T-helper 1 cell treated with Interleukin-12 subunit alpha and Interleukin-12 subunit beta and Interleukin-4 antibody, amounts not matched to agents 30 μg/mL and 1 μg/mL, for 36 hours (primary cell): ENCODE results near the gene TBL1XR1.
A peak's percentile ranks its signal among the peaks of the same experiment; 100 is the strongest.

Experiments used
- H3K27ac Mint-ChIP-seq: one replicate; pipeline ENCODE4 v1.8.0; 2021; ENCODE audit warnings: mild to moderate bottlenecking, mixed read lengths
- H3K27me3 Mint-ChIP-seq: one replicate; pipeline ENCODE4 v1.8.0; 2021; ENCODE audit warnings: low read depth, mixed read lengths
- H3K36me3 Mint-ChIP-seq: one replicate; pipeline ENCODE4 v1.8.0; 2021; ENCODE audit warnings: low read depth, mixed read lengths
- H3K4me1 Mint-ChIP-seq: one replicate; pipeline ENCODE4 v1.8.0; 2021; ENCODE audit warnings: low read depth, mixed read lengths
- H3K4me3 Mint-ChIP-seq: one replicate; pipeline ENCODE4 v1.8.0; 2021; ENCODE audit warnings: mild to moderate bottlenecking, moderate library complexity, mixed read lengths
- H3K9me3 Mint-ChIP-seq: one replicate; pipeline ENCODE4 v1.8.0; 2021; ENCODE audit warnings: mixed read lengths

Gene TBL1XR1

DNA sequence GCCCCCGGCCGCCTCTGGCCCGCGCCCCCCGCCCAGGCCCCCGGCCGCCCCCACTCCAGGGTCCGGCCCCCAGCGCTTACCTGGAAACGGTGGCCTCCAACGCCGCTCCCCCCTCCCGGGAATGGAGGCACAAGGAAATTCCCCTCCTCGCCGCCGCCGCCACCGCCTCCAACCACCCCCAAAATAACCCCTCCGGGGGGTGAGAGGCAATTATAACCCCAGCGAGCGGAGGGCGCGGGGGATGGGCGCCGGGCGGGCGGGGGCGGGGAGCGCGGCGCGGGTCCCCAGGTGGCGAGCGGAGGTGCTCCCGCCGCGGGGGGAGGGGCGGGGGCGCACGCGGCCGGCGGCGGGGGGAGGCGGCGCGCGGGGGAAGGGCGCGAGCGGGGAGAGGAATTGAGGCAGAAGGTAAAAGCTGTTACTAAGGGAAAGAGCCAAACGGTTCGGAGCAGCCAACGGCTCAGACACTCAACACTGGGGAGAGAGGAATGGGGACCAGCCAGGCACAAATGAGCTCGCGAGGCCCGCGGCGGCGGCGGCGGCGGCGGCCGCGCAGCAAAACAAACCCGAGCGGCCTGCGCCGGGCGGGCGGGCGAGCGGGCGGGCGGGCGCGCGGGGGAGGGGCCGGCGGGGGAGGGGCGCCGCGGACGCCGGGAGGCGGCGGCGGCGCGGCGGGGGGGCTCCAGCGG lies at the start of gene TBL1XR1:
TSS of gene TBL1XR1 (minus strand) at position 442 of the 686 bp plus-strand sequence. CDS start 132,505 bp downstream, outside the sequence.
- Mint-ChIP-seq H3K4me1 (peaks cover 56% of the 10 kb centered on the region), H3K36me3 (peaks cover 29% of the 10 kb centered on the region), H3K4me3 (peak within 1 kb of the TSS; percentile 98), H3K27me3 (no peaks in the 10 kb centered on the region), H3K27ac (peak within 1 kb of the TSS; percentile 100), H3K9me3 (no peaks in the 10 kb centered on the region)

DNA sequence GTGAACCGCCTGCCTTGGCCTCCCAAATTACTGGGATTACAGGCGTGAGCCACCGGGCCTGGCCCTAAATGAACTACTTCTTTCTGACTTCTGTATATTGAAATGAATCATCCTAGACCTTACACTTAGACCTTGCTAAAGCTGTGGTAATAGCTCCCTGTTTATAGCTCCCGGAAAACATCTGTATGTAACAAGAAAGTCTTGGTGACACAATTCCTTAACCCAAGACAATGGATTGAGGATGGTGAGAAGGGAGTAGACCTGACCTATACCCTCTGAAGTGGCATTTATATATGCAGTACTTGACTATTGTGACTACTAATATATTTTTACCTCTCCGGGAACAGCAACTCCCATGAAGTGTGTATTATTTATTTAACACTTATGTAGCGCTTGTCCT lies 48.0 kb upstream of the TBL1XR1 start:
- Mint-ChIP-seq H3K9me3 (peaks cover 12% of the 10 kb centered on the region), H3K4me1 (no peaks in the 10 kb centered on the region), H3K27me3 (peaks cover 4% of the 10 kb centered on the region), H3K4me3 (no peak overlapping the region), H3K27ac (no peak overlapping the region), H3K36me3 (no peaks in the 10 kb centered on the region)

DNA sequence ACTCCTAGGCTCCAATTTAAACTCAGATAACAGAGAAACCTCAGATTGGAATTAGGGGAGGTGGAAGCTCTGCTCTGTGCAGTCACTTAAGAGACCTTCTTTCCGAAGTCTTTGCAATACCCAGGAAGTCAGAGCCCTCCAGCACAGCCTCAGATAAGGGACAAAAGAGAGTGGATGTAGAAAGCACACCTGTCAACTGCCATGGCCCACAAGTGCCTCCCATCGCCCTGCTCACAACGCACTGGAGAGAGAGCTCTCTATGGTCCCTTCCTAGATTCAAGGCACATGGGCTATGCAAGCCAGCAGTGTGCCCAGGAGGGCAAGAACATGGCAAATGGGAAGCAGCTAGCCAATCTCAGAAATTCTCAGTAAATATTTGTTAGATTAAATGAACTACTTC lies 47.3 kb upstream of the TBL1XR1 start:
- no peaks in the 10 kb centered on the region for H3K36me3 Mint-ChIP-seq
- no peaks in the 10 kb centered on the region for H3K27me3 Mint-ChIP-seq
- H3K27ac Mint-ChIP-seq: no peak overlapping the region
- H3K4me1 Mint-ChIP-seq: no peaks in the 10 kb centered on the region
- H3K4me3 Mint-ChIP-seq: no peak overlapping the region
- H3K9me3 Mint-ChIP-seq: peaks cover 14% of the 10 kb centered on the region

DNA sequence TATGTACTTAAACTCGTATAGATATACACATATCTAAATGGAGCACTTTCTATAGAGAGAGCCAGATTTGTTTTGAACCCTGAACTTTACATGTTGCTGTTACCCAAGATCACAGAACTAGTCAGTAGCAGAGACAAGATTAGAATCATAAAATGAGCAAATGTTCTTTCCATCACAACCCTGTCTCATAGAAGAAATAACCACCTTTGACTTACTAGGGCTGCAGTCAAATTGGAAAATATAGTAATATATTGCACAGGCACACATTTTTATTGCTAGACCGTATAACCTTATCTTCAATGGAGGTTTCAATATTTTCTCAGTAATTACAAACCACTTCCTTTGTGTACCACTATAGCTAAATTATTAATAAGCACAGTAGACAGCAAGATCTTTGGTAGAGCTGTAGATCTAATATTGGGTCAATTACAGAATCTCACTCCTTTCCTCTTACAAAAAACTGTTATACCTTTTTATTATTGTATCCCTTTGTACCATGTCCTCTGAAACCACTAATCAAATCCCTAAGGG lies 41.5 kb upstream of the TBL1XR1 start:
- Mint-ChIP-seq H3K4me3 (no peak overlapping the region), H3K27ac (no peak overlapping the region), H3K4me1 (no peaks in the 10 kb centered on the region), H3K27me3 (no peaks in the 10 kb centered on the region), H3K36me3 (no peaks in the 10 kb centered on the region), H3K9me3 (peaks cover 5% of the 10 kb centered on the region)

DNA sequence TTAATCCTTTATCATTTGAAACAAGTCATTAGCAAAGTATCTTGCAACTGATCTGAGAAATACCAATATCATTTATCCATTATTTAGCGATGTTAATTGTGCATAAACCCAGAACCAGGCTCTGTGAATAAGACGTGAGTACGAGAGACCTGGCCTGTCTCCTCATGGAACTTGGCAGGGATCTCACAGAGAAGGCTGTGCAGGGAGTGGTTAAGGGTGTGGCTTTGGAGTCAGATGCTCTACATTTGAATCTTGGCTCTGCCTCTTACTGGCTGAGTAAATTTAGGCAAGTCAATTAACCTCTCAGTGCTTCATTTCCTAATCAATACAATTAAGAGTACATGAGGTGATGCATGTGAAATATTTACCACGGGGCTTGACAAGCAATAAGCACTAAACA lies 39.9 kb upstream of the TBL1XR1 start:
- Mint-ChIP-seq H3K4me3 (no peak overlapping the region), H3K4me1 (no peaks in the 10 kb centered on the region), H3K36me3 (no peaks in the 10 kb centered on the region), H3K27ac (no peak overlapping the region), H3K27me3 (no peaks in the 10 kb centered on the region), H3K9me3 (peaks cover 5% of the 10 kb centered on the region)

DNA sequence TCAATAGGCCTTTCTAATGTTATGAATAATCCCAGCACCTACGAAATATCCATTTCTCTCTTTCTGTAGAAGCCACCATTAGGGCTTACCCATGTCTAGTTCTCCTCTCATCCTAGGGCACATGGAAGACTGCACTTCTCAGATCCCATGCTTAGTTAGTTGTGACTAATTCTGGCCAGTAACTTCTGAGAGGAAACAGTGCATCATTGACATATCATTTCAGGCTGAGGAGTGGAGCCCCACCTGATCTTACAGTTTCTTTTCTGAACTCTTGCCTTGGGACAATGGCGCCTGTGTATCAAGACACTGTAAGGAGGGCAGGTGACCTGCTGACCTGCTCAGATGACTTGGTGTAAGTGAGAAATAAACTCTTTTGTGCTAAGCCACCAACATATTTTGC lies 39.4 kb upstream of the TBL1XR1 start:
- no peaks in the 10 kb centered on the region for H3K4me1 Mint-ChIP-seq
- no peaks in the 10 kb centered on the region for H3K27me3 Mint-ChIP-seq
- H3K27ac Mint-ChIP-seq: no peak overlapping the region
- no peak overlapping the region for H3K4me3 Mint-ChIP-seq
- peaks cover 5% of the 10 kb centered on the region for H3K9me3 Mint-ChIP-seq
- no peaks in the 10 kb centered on the region for H3K36me3 Mint-ChIP-seq

DNA sequence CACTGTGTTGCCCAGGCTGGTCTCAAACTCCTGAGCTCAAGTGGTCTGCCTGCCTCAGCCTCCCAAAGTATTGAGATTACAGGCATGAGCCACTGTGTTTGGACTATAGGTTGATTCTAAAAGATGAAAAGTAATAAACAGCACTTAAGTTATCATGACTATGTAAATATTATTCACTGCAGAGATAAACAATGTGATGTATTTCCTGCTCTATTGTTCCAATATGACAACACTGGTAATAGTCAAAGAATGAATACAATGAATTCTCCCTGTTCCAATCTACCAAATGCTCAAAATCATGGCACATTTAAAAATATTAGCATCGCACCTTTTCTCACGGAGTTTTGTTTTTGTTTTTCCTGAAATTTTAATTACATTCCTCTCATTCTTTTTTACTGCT lies 36.8 kb upstream of the TBL1XR1 start:
- H3K9me3 Mint-ChIP-seq: peaks cover 6% of the 10 kb centered on the region
- no peaks in the 10 kb centered on the region for H3K4me1 Mint-ChIP-seq
- H3K27ac Mint-ChIP-seq: no peak overlapping the region
- no peak overlapping the region for H3K4me3 Mint-ChIP-seq
- no peaks in the 10 kb centered on the region for H3K27me3 Mint-ChIP-seq
- peaks cover 1% of the 10 kb centered on the region for H3K36me3 Mint-ChIP-seq

DNA sequence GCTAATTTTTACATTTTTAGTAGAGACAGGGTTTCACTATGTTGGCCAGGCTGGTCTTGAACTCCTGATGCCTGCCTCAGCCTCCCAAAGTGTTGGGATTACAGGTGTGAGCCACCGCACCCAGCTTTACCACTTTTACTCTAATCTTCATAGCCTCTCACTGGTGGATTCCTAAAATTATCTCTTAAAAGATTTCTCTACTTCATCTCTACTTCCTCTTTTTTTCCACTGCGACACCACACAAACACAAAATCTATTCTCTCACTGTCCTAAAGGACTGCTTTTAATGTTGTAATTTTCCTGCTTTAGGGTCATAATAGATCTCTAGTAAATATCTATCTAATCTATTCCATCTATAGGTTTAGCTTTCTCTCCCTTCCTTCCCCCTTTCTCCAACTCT lies 34.0 kb upstream of the TBL1XR1 start:
- H3K27ac Mint-ChIP-seq: no peak overlapping the region
- H3K4me3 Mint-ChIP-seq: no peak overlapping the region
- H3K9me3 Mint-ChIP-seq: peaks cover 13% of the 10 kb centered on the region
- peaks cover 4% of the 10 kb centered on the region for H3K4me1 Mint-ChIP-seq
- no peaks in the 10 kb centered on the region for H3K27me3 Mint-ChIP-seq
- H3K36me3 Mint-ChIP-seq: peaks cover 1% of the 10 kb centered on the region

DNA sequence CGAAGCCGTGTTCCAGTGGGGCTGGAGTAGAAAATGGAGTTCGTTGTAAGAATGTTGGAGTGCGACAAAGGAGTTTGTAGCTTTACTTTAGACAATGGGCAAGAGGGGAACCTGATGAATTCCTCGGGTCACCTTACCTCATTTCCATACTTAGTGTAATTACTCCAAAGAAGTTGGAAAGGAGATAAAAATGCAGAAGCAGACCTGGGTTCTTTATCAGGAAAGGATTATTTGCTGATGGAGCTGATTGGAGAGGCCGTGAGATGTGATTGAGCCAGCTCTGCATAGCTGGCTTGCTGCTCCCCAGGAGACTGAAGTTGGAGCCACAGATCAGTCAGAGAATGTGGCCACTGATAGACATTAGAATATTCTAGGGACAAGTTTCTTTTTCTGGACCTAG lies 33.4 kb upstream of the TBL1XR1 start:
- Mint-ChIP-seq H3K27ac (no peak overlapping the region), H3K4me1 (peaks cover 4% of the 10 kb centered on the region)

DNA sequence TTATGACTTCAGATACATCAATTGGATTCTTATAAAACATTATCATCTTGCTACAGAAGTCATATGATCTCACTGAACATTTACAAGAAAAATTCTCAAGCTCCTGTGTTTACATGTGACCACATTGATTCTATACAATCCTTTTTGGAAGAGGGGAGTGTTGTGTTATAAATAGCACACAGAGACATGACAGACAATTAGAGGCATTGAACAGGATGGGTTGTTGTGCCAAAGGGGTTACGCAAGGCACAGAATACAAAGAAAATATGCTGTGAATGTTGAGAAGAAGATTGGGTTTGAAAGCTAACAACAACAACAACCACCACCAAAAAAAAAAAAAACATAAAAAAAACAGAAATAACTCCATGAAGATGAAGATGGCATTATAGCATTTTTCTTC lies 32.5 kb upstream of the TBL1XR1 start:
- peaks cover 1% of the 10 kb centered on the region for H3K36me3 Mint-ChIP-seq
- peaks cover 4% of the 10 kb centered on the region for H3K4me1 Mint-ChIP-seq

More for the DNA sequence above, 33.4 kb upstream of the TBL1XR1 start:
- peaks cover 1% of the 10 kb centered on the region for H3K36me3 Mint-ChIP-seq
- H3K4me3 Mint-ChIP-seq: no peak overlapping the region
- H3K27me3 Mint-ChIP-seq: no peaks in the 10 kb centered on the region
- peaks cover 13% of the 10 kb centered on the region for H3K9me3 Mint-ChIP-seq

DNA sequence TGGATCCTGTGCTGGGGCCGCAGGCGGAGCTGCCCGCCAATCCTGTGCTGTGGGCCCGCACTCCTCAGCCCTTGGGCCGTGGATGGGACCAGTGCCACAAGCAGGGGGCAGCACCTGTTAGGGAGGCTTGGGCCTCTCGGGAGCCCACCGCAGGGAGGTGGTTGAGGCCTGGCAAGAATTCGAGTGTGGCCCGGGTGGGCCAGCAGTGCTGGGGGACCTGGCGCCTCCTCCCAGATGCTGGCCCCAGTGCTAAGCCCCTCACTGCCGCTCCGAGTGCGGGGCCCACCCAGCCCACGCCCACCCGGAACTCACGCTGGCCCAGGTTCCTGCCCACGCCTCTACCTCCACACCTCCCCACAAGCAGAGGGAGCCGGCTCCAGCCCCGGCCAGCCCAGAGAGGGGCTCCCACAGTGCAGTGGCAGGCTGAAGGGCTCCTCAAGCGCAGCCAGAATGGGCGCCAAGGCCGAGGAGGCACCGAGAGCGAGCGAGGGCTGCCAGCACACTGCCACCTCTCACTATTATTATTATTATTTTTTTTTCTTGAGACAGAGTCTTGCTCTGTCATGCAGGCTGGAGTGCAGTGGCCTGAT lies 31.4 kb upstream of the TBL1XR1 start:
- peaks cover 1% of the 10 kb centered on the region for H3K36me3 Mint-ChIP-seq
- no peak overlapping the region for H3K4me3 Mint-ChIP-seq
- peaks cover 13% of the 10 kb centered on the region for H3K9me3 Mint-ChIP-seq
- H3K4me1 Mint-ChIP-seq: peaks cover 12% of the 10 kb centered on the region
- H3K27ac Mint-ChIP-seq: no peak overlapping the region
- no peaks in the 10 kb centered on the region for H3K27me3 Mint-ChIP-seq

More for the DNA sequence above, 32.5 kb upstream of the TBL1XR1 start:
- Mint-ChIP-seq H3K27me3 (no peaks in the 10 kb centered on the region), H3K27ac (no peak overlapping the region), H3K9me3 (peaks cover 13% of the 10 kb centered on the region), H3K4me3 (no peak overlapping the region)

DNA sequence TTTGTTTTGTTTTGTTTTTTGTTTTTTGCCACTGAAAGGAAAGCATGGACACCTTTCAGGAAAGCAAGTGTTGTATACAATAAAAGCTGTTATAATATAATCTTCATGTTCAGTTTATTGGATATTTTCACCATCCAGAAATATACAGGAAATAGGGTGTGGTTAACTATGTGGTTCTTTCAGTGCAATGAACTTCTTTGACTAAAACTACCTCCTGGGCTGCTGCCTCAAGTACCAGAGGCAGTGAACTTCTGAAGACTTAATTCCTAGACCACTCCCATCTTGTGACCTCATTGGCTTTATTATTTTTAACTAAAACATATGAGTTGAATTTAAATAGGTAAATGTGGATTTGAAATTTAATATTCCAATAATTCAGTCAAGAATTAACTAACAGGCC lies 27.1 kb upstream of the TBL1XR1 start:
- no peaks in the 10 kb centered on the region for H3K27me3 Mint-ChIP-seq
- peaks cover 10% of the 10 kb centered on the region for H3K9me3 Mint-ChIP-seq
- H3K27ac Mint-ChIP-seq: no peak overlapping the region
- no peak overlapping the region for H3K4me3 Mint-ChIP-seq
- H3K36me3 Mint-ChIP-seq: peaks cover 3% of the 10 kb centered on the region
- H3K4me1 Mint-ChIP-seq: peaks cover 23% of the 10 kb centered on the region

DNA sequence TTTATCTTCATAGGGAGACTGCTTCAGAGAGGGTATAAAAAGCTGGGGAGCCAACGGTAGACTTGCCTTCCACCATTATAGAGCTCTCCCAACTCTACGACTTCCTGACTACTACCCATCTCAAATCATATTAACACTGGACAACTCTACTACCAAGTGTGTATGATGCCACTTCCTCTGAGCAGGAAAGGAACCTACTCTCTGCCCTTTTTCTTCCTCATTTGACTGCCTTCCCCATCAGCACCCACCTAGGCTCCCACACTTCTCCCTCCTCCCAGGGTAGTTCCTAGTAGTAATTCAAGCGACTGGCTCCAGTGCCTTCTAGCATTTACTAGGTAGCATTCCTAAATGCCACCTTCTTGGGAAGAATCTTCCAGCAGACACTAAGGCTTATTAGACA lies 24.5 kb upstream of the TBL1XR1 start:
- H3K4me3 Mint-ChIP-seq: no peak overlapping the region
- H3K27ac Mint-ChIP-seq: no peak overlapping the region
- no peaks in the 10 kb centered on the region for H3K27me3 Mint-ChIP-seq
- H3K4me1 Mint-ChIP-seq: peaks cover 18% of the 10 kb centered on the region
- H3K9me3 Mint-ChIP-seq: no peaks in the 10 kb centered on the region
- H3K36me3 Mint-ChIP-seq: peaks cover 4% of the 10 kb centered on the region

DNA sequence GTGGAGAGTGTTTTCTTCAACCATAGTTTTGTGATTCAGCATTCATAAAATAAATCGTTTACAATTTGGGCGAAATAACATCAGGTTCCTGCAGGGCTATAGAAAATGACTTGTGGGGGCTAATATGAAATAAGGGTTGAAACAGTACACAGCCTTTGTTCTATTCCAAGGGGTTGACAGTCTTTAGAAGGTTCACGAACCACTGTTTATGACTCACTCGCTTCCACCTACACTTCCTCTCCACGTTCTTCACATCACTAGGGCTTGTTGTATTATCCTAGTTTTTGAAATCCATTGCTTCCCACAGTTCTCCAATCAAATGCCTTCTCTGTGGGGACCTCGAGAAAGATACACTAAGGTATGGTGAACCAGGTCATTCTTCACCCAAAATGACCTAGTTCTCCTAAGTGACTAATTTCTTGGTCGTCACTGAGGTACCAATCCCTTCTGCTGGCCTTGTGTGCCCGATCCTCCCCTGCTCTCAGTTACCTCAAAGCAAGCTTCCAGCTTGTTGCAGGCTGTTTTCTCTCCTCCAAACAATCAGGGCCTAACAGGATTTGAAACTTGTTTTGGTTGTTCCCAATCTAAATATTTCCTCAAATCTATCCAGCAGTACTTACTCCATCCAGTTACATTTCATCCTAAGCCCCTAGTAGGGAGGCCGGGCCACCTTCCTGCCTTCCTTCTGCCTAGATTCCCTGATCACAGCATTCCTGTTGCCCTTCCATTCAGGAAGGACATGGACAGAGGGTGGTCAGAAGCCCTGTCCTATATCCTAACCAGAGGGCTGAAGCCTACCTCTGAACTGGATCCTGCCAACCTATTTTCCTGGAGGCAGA lies 23.1 kb upstream of the TBL1XR1 start:
- Mint-ChIP-seq H3K4me1 (peaks cover 18% of the 10 kb centered on the region), H3K4me3 (no peak overlapping the region), H3K36me3 (peaks cover 4% of the 10 kb centered on the region), H3K27me3 (no peaks in the 10 kb centered on the region), H3K9me3 (no peaks in the 10 kb centered on the region), H3K27ac (no peak overlapping the region)
